ENCODE results near the gene PRMT9.

The PRMT9 gene

DNA sequence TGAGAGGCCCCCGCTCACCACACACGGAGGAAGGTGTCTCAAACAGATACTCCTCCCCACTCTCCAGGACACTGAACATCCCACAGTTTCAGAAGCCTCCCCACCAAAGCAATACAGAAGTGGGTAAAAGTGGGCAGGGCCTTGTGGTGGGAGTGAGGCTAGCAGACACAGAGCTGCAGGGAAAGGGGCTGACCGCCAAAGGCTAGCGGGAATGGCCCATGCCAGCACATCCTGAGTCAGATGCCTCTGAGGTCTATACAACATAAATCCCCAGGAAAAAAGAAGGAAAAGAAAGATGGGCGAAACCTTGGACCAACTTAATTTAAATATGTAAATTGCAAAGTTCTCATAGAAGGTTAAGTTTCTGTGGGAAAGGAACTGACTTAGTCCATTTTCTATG lies 26.0 kb upstream of the PRMT9 start:
- no peak overlapping the region for H3K27ac ChIP-seq (ENCODE audit: low read depth, low read length)

GRCh38 chr4:147707892-147708672 lies 24.1 kb upstream of the PRMT9 start:
- H3K4me1 ChIP-seq (ENCODE audit: control insufficient read depth, insufficient read depth, low read length): no peaks in the 10 kb centered on the region
- no peak overlapping the region for H3K4me3 ChIP-seq (ENCODE audit: low read length)
- no peak overlapping the region for H3K27ac ChIP-seq (ENCODE audit: low read depth, low read length)
- no peaks in the 10 kb centered on the region for H3K27me3 ChIP-seq (ENCODE audit: control insufficient read depth, insufficient read depth, low read length)
- H3K9ac ChIP-seq (ENCODE audit: low read length): no peak overlapping the region
- H3K36me3 ChIP-seq (ENCODE audit: control insufficient read depth, insufficient read depth, low read length): no peaks in the 10 kb centered on the region

More for the DNA sequence above, 26.0 kb upstream of the PRMT9 start:
- H3K4me3 ChIP-seq (ENCODE audit: low read length): no peak overlapping the region
- no peak overlapping the region for H3K9ac ChIP-seq (ENCODE audit: low read length)
- no peaks in the 10 kb centered on the region for H3K4me1 ChIP-seq (ENCODE audit: control insufficient read depth, insufficient read depth, low read length)
- H3K36me3 ChIP-seq (ENCODE audit: control insufficient read depth, insufficient read depth, low read length): no peaks in the 10 kb centered on the region
- H3K27me3 ChIP-seq (ENCODE audit: control insufficient read depth, insufficient read depth, low read length): no peaks in the 10 kb centered on the region

DNA sequence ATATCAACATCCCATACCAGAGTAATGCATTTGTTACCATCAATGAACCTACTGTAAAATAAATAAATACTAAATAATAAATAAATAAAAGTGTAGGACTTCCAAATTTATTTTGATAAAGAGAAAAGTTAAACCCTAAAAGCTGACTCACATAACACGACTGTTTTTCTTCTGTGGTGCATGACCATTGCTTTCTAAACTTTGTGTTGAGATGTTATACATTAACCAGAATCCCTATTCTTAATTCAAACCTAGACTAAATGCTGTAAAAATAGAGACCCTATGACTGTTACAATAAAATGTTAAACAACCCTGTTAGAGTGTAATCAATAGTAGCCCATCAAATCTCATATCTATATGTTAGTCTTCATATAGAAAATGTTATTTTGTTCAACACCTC lies 20.9 kb upstream of the PRMT9 start:
- H3K4me3 ChIP-seq (ENCODE audit: low read length): no peak overlapping the region
- H3K9ac ChIP-seq (ENCODE audit: low read length): no peak overlapping the region
- no peaks in the 10 kb centered on the region for H3K27me3 ChIP-seq (ENCODE audit: control insufficient read depth, insufficient read depth, low read length)
- no peaks in the 10 kb centered on the region for H3K4me1 ChIP-seq (ENCODE audit: control insufficient read depth, insufficient read depth, low read length)
- no peaks in the 10 kb centered on the region for H3K36me3 ChIP-seq (ENCODE audit: control insufficient read depth, insufficient read depth, low read length)
- no peak overlapping the region for H3K27ac ChIP-seq (ENCODE audit: low read depth, low read length)

- H3K4me3 ChIP-seq (ENCODE audit: low read length): no peak overlapping the region
- no peak overlapping the region for H3K27ac ChIP-seq (ENCODE audit: low read depth, low read length)
- no peaks in the 10 kb centered on the region for H3K27me3 ChIP-seq (ENCODE audit: control insufficient read depth, insufficient read depth, low read length)
- no peak overlapping the region for H3K9ac ChIP-seq (ENCODE audit: low read length)
- no peaks in the 10 kb centered on the region for H3K4me1 ChIP-seq (ENCODE audit: control insufficient read depth, insufficient read depth, low read length)
- H3K36me3 ChIP-seq (ENCODE audit: control insufficient read depth, insufficient read depth, low read length): no peaks in the 10 kb centered on the region
These were observed 12.9 kb upstream of the PRMT9 start for GRCh38 chr4:147696866-147697265.

GRCh38 chr4:147693218-147693617 lies 9.3 kb upstream of the PRMT9 start:
- H3K4me1 ChIP-seq (ENCODE audit: control insufficient read depth, insufficient read depth, low read length): no peaks in the 10 kb centered on the region
- no peak overlapping the region for H3K9ac ChIP-seq (ENCODE audit: low read length)
- no peak overlapping the region for H3K4me3 ChIP-seq (ENCODE audit: low read length)
- no peaks in the 10 kb centered on the region for H3K36me3 ChIP-seq (ENCODE audit: control insufficient read depth, insufficient read depth, low read length)
- H3K27ac ChIP-seq (ENCODE audit: low read depth, low read length): no peak overlapping the region
- no peaks in the 10 kb centered on the region for H3K27me3 ChIP-seq (ENCODE audit: control insufficient read depth, insufficient read depth, low read length)

GRCh38 chr4:147691820-147692219 lies 7.9 kb upstream of the PRMT9 start:
- no peak overlapping the region for H3K4me3 ChIP-seq (ENCODE audit: low read length)
- H3K27ac ChIP-seq (ENCODE audit: low read depth, low read length): no peak overlapping the region
- no peaks in the 10 kb centered on the region for H3K4me1 ChIP-seq (ENCODE audit: control insufficient read depth, insufficient read depth, low read length)
- H3K27me3 ChIP-seq (ENCODE audit: control insufficient read depth, insufficient read depth, low read length): no peaks in the 10 kb centered on the region
- no peak overlapping the region for H3K9ac ChIP-seq (ENCODE audit: low read length)
- no peaks in the 10 kb centered on the region for H3K36me3 ChIP-seq (ENCODE audit: control insufficient read depth, insufficient read depth, low read length)

DNA sequence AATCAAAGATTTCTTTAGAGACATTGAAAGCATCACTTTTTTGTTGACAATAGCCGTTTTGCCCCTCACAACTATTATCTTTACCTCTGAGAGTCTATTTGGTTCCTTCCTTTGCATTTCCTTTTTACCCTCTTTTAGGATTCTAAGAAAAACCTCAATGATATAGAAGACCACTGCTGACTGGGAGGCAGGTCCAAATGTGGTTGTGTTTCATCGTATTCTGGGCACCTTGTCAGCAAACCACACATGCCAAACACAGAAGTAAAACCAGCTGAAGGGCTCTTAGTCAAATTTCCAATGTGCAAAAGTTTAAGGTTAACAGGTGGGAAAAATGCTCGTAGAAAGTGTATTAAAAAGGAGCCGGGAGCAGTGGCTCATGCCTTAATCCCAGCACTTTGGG lies 5.1 kb upstream of the PRMT9 start:
- H3K4me3 ChIP-seq (ENCODE audit: low read length): no peak overlapping the region
- H3K9ac ChIP-seq (ENCODE audit: low read length): no peak overlapping the region
- no peak overlapping the region for H3K27ac ChIP-seq (ENCODE audit: low read depth, low read length)
- peaks cover 5% of the 10 kb centered on the region for H3K4me1 ChIP-seq (ENCODE audit: control insufficient read depth, insufficient read depth, low read length)
- H3K36me3 ChIP-seq (ENCODE audit: control insufficient read depth, insufficient read depth, low read length): no peaks in the 10 kb centered on the region
- H3K27me3 ChIP-seq (ENCODE audit: control insufficient read depth, insufficient read depth, low read length): no peaks in the 10 kb centered on the region

DNA sequence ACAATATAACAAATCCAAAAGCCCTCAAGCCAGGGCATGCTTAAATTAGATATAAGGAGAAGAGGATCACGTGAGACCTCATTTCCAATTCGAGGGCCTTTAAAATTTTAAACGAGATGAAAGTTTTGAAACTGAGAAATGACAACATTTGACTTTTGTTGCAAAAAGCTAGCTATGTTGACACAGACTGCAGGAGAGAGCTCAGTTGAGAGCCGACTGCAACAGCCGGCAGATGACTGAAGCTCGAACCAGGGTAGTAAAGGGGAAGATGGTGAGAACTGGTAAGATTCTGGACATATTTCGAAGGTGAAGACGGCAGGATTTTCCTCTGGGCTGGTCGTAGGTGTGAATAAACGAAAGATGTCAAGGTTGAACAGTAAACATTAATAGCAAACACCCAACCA lies 773 bp downstream of the PRMT9 start:
- Histone ChIP-seq H3K9ac (ENCODE audit: low read length) (peak overlapping the region; percentile 81), H3K4me3 (ENCODE audit: low read length) (peak overlapping the region; percentile 85), H3K27ac (ENCODE audit: low read depth, low read length) (peak overlapping the region; percentile 90), H3K4me1 (ENCODE audit: control insufficient read depth, insufficient read depth, low read length) (peaks cover 7% of the 10 kb centered on the region), H3K36me3 (ENCODE audit: control insufficient read depth, insufficient read depth, low read length) (no peaks in the 10 kb centered on the region), H3K27me3 (ENCODE audit: control insufficient read depth, insufficient read depth, low read length) (no peaks in the 10 kb centered on the region)

DNA sequence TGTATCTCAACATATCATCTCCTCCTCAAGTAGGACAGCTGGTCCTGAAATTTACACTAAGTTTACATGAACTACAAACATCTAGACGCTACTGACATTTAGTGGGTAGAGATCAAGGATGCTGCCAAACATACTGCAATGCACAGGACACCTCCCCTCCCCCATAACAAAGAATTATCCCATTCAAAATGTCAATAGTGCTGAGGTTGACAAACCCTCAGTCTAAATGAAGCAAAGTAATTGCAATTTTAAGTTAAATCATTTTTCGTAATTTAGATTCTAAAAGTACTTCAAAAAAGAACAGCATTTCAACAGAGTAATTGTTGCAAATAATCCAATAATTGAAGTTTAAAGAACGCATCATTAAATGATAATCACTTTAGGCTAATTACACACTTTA lies 1.2 kb downstream of the PRMT9 start:
- peaks cover 7% of the 10 kb centered on the region for H3K4me1 ChIP-seq (ENCODE audit: control insufficient read depth, insufficient read depth, low read length)
- H3K4me3 ChIP-seq (ENCODE audit: low read length): peak overlapping the region; percentile 85
- H3K9ac ChIP-seq (ENCODE audit: low read length): no peak overlapping the region
- no peaks in the 10 kb centered on the region for H3K36me3 ChIP-seq (ENCODE audit: control insufficient read depth, insufficient read depth, low read length)
- H3K27me3 ChIP-seq (ENCODE audit: control insufficient read depth, insufficient read depth, low read length): no peaks in the 10 kb centered on the region
- no peak overlapping the region for H3K27ac ChIP-seq (ENCODE audit: low read depth, low read length)

DNA sequence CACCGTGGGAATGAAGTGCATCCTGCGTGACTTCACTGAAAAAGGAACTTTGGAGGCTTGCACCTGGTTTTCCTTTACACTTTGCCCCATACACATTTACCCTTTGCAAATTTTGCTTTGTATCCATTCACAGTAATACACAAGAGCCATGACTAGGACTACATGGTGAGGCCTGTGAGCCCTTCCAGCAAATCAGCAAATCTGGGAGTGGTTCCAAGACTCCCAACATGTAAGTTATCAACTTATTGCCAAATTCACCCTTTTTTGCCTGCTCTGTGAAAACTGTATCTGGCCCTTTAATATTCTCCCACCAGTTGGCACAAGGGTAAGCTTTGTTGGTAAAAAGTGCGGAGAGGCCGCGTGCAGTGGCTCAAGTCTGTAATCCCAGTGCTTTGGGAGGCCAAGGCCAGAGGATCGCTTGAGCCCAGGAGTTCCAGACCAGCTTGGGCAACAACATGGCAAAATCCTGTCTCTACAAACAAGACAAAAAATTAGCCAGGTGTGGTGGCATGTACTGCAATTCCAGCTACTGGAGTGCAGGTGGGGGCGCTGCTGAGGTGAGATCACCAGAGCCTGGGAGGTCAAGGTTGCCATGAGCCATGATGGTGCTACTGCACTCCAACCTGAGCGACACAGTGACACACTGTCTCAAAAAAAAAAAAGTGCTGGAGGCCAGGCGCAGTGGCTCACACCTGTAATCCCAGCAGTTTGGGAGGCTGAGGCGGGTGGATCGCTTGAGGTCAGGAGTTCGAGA lies 5.0 kb downstream of the PRMT9 start:
- H3K36me3 ChIP-seq (ENCODE audit: control insufficient read depth, insufficient read depth, low read length): no peaks in the 10 kb centered on the region
- no peak overlapping the region for H3K4me3 ChIP-seq (ENCODE audit: low read length)
- H3K27me3 ChIP-seq (ENCODE audit: control insufficient read depth, insufficient read depth, low read length): no peaks in the 10 kb centered on the region
- H3K27ac ChIP-seq (ENCODE audit: low read depth, low read length): no peak overlapping the region
- peaks cover 2% of the 10 kb centered on the region for H3K4me1 ChIP-seq (ENCODE audit: control insufficient read depth, insufficient read depth, low read length)
- no peak overlapping the region for H3K9ac ChIP-seq (ENCODE audit: low read length)

DNA sequence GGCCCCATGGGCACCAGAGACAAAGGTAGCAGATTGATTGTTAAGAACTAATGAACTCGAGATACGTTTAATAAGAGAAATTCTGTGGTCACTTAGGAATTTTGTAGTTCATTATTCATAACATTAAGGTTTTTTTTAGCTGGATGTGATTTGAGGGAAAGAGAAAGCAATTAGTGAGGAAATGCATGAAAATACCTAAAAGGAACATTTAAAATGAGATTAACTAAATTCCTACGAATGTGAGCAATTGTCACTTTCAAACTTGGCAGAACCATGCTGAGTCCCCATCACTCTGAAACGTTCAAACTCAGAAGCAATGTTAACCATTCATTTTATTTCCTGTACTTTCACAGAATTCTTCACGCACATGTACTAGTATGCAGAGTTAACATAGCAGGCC lies 5.9 kb downstream of the PRMT9 start:
- Histone ChIP-seq H3K4me3 (ENCODE audit: low read length) (no peak overlapping the region), H3K27me3 (ENCODE audit: control insufficient read depth, insufficient read depth, low read length) (no peaks in the 10 kb centered on the region), H3K36me3 (ENCODE audit: control insufficient read depth, insufficient read depth, low read length) (no peaks in the 10 kb centered on the region), H3K27ac (ENCODE audit: low read depth, low read length) (no peak overlapping the region), H3K4me1 (ENCODE audit: control insufficient read depth, insufficient read depth, low read length) (peaks cover 4% of the 10 kb centered on the region), H3K9ac (ENCODE audit: low read length) (no peak overlapping the region)

DNA sequence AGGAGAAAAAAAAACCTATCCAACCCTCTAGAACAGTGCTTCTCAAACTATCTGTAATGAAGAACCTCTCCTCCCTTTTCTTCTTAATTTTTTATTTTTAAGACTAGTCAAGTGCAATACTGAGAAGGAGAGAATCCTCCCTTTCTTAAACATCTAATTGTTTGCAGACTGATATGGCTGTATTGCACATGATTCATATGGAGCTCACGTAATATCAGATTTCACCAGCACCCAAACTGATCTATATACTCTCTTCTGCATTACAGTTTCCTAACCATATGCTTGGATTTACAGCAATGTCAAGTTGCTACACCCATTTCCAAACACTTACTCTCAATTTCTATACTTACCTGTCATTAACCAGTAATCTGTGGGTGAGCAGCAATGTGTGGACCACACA lies 9.5 kb downstream of the PRMT9 start:
- no peaks in the 10 kb centered on the region for H3K36me3 ChIP-seq (ENCODE audit: control insufficient read depth, insufficient read depth, low read length)
- peaks cover 4% of the 10 kb centered on the region for H3K4me1 ChIP-seq (ENCODE audit: control insufficient read depth, insufficient read depth, low read length)
- H3K27ac ChIP-seq (ENCODE audit: low read depth, low read length): no peak overlapping the region
- no peaks in the 10 kb centered on the region for H3K27me3 ChIP-seq (ENCODE audit: control insufficient read depth, insufficient read depth, low read length)
- no peak overlapping the region for H3K4me3 ChIP-seq (ENCODE audit: low read length)
- H3K9ac ChIP-seq (ENCODE audit: low read length): no peak overlapping the region

- Histone ChIP-seq H3K36me3 (ENCODE audit: control insufficient read depth, insufficient read depth, low read length) (no peaks in the 10 kb centered on the region), H3K4me1 (ENCODE audit: control insufficient read depth, insufficient read depth, low read length) (peaks cover 4% of the 10 kb centered on the region), H3K4me3 (ENCODE audit: low read length) (no peak overlapping the region), H3K9ac (ENCODE audit: low read length) (no peak overlapping the region), H3K27ac (ENCODE audit: low read depth, low read length) (no peak overlapping the region), H3K27me3 (ENCODE audit: control insufficient read depth, insufficient read depth, low read length) (no peaks in the 10 kb centered on the region)
These were observed 9.9 kb downstream of the PRMT9 start for GRCh38 chr4:147674073-147674472.
